Testis (tissue), 3 donors: ENCODE measurements around the gene CRPPA. TPM values are rescaled to one million over a fixed set of nuclear protein-coding genes. Genes with fewer than 3 reads are reported as not detected.
A peak's percentile ranks its signal among the peaks of the same experiment; 100 is the strongest.

Source experiments
- DNase-seq: peaks from one replicate; pipeline ENCODE4 v3.0.0-alpha.2; 2019
- H3K27ac ChIP-seq, 2 donors: fragments of 200-600 bp; sonication (generic); one replicate each; pipeline ENCODE4 v1.5.1; 2019
- H3K27me3 ChIP-seq: fragments of 200-600 bp; sonication (generic); one replicate; pipeline ENCODE4 v1.5.1; 2019
- H3K36me3 ChIP-seq: fragments of 200-600 bp; sonication (generic); one replicate; pipeline ENCODE4 v1.5.1; 2017; ENCODE audit warnings: low read depth; ENCODE audit errors: missing control alignments
- H3K4me1 ChIP-seq: fragments of 200-600 bp; sonication (generic); one replicate; pipeline ENCODE4 v1.5.1; 2019
- H3K4me3 ChIP-seq, 2 donors: fragments of 200-600 bp; sonication (generic); one replicate each; pipeline ENCODE4 v1.5.1; 2017 to 2019
- H3K9me3 ChIP-seq: fragments of 200-600 bp; sonication (generic); one replicate; pipeline ENCODE4 v1.5.1; 2017
- POLR2A ChIP-seq: fragments of 450-650 bp; IDR thresholded peaks from one replicate; pipeline ENCODE4 v1.6.1; 2017; ENCODE audit warnings: antibody characterized with exemption, mild to moderate bottlenecking, moderate library complexity
- WGBS, 2 donors: methylation state at CpG; one replicate each; pipeline ENCODE4 v1.1.5; 2018; 5-methylcytosine and 5-hydroxymethylcytosine counted together
- intact Hi-C: fragments of 100-400 bp; cut with DNase I; formaldehyde crosslinking; loops from one replicate; pipeline ENCODE4 v1.15.1; 2023; ENCODE audit warnings: low total_unique reads
- polyA plus RNA-seq: library from polyadenylated mRNA; stranded (reverse); fragments of 350-450 nt; fragmentation: Illumina TruSeq; extraction: RNeasy Lipid Tissue Mini Kit (QIAGEN cat#74804); gene quantifications from one replicate; pipeline ENCODE4 v1.2.3, GENCODE V29; 2014; ENCODE audit warnings: low read depth, low replicate concordance; ENCODE audit not compliant: insufficient read depth
- total RNA-seq, 2 donors: library from RNA; depleted of rRNA; stranded (reverse); fragments of >200 nt; gene quantifications; one replicate each; pipeline ENCODE4 v1.2.3, GENCODE V29; 2016
- TF ChIP-seq, protein P1 (sequence below), 3 experiments: fragments of 450-650 bp in 2 of 3; fragments of 200-600 bp in 1 of 3; sonication (generic) in 1 of 3; IDR thresholded peaks; one replicate each; pipeline ENCODE4 v1.5.1; 2016 to 2019; ENCODE audit warnings: antibody characterized with exemption in 3 of 3, mild to moderate bottlenecking in 2 of 3, moderate library complexity in 1 of 3

CRPPA gene
- total and polyA plus RNA-seq, 3 donors from 2014 or later, result 1.5 to 3.7 (median 2.1) TPM

DNA sequence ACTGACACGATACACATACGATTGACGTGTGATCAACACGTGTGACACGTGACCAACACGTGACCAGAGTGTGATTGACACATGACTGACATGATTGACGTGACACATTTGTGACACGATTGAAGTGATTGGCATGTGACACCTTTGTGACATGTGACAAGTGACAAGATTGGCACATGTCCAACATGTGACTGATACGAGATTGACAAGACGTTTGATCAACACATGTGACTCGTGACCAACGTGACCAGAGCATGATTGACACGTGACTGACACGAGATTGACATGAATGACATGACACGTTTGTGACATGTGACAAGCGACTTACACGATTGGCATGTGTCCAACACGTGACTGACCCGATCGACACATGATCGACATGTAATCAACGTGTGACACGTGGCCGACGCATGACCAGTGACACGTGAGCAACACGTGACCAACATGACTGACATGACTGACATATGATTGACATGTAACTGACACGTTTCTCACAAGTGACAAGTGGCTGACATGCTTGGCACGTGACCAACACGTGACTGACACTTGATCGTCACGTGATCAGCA, 22.0 kb downstream of the CRPPA start:
- H3K36me3 ChIP-seq, result no peaks in the 10 kb centered on the region
- peak; percentile 16 for DNase-seq
- H3K27me3 ChIP-seq, result no peaks in the 10 kb centered on the region
- WGBS, 2 donors, result 81 to 87% methylated on average over 32 of the region's 32 CpGs
- TF ChIP-seq POLR2A, result no peak
- TF ChIP-seq, protein P1, sequence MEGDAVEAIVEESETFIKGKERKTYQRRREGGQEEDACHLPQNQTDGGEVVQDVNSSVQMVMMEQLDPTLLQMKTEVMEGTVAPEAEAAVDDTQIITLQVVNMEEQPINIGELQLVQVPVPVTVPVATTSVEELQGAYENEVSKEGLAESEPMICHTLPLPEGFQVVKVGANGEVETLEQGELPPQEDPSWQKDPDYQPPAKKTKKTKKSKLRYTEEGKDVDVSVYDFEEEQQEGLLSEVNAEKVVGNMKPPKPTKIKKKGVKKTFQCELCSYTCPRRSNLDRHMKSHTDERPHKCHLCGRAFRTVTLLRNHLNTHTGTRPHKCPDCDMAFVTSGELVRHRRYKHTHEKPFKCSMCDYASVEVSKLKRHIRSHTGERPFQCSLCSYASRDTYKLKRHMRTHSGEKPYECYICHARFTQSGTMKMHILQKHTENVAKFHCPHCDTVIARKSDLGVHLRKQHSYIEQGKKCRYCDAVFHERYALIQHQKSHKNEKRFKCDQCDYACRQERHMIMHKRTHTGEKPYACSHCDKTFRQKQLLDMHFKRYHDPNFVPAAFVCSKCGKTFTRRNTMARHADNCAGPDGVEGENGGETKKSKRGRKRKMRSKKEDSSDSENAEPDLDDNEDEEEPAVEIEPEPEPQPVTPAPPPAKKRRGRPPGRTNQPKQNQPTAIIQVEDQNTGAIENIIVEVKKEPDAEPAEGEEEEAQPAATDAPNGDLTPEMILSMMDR (IDR thresholded peaks at IDR 0.05), result no peak
- no peak overlapping the region for H3K27ac ChIP-seq
- H3K4me3 ChIP-seq, result no peak overlapping the region
- intact Hi-C loops, result no loop called here
- H3K9me3 ChIP-seq, result no peaks in the 10 kb centered on the region
- no peaks in the 10 kb centered on the region for H3K4me1 ChIP-seq

DNA sequence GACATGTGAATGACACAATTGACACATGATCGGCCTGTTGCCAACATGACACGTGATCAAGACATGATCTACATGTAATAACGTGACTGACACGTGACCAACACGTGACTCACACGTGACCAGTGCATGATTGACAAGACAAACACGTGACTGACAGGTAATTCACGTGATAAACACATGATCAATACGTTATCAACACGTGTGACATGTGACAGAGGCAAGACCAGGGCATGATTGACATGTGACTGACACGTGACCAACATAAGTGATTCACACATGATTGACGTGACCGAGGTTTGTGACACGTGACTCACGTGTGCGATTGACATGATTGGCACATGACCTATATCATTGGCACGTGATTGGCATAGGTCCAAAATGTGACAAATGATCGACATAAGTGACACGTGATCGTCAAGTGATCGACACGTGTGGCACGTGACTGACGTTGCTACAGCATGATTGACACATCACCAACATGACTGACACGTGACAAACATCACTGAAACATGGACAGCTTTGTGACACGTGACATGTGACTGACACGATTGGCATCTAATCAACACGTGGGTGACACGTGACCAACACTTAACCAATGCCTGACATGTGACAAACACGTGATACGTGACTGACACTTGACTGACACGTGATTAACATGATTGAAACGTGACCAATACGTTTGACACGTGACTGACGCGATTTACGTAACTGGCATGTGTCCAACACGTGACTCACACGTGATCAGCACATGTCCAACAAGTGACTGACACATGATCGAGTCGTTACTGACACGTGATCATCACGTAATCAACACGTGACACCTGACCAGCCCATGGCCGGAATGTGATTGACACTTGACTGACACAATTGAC, 23.0 kb downstream of the CRPPA start:
- intact Hi-C loops, result no loop called here
- no peaks in the 10 kb centered on the region for H3K9me3 ChIP-seq
- no peaks in the 10 kb centered on the region for H3K27me3 ChIP-seq
- no peak for TF ChIP-seq POLR2A
- TF ChIP-seq, protein P1 (IDR thresholded peaks at IDR 0.05), result no peak
- H3K36me3 ChIP-seq, result no peaks in the 10 kb centered on the region
- no peaks in the 10 kb centered on the region for H3K4me1 ChIP-seq
- peak; percentile 36 for DNase-seq
- no peak overlapping the region for H3K27ac ChIP-seq
- H3K4me3 ChIP-seq, result no peak overlapping the region
- WGBS, 2 donors, result 83 to 85% methylated on average over 44 to 46 of the region's 46 CpGs

DNA sequence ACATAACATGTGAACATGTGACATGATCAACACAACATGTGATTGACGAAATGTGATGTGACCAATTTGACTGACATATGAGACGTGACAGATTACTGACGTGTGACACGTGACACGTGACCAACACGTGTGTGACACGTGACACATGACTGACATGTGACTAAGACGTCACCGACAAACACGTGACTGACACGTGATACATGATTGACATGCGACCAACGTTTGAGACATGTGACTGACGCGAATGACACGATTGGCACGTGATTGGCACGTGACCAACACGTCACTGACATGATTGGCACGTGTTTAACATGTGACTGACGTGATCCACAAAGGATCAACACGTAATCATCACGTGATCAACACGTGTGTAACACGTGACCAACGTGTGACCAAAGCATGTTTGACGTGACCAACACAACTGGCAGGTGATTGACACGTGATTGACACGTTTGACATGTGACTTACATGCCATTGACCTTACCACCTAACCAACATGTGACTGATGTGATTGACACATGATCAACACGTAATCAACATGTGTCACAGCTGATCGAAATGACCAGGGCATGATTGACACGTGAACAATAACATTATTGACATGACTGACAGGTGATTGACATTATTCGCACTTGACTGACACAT, 23.7 kb downstream of the CRPPA start:
- no peaks in the 10 kb centered on the region for H3K27me3 ChIP-seq
- H3K4me3 ChIP-seq, result no peak overlapping the region
- H3K36me3 ChIP-seq, result no peaks in the 10 kb centered on the region
- intact Hi-C loops, result no loop called here
- H3K4me1 ChIP-seq, result no peaks in the 10 kb centered on the region
- 68 to 82% methylated on average over 33 of the region's 33 CpGs for WGBS, 2 donors
- H3K9me3 ChIP-seq, result no peaks in the 10 kb centered on the region
- peak; percentile 25 for DNase-seq
- H3K27ac ChIP-seq, result no peak overlapping the region
- TF ChIP-seq POLR2A, result no peak
- TF ChIP-seq, protein P1 (IDR thresholded peaks at IDR 0.05), result no peak

DNA sequence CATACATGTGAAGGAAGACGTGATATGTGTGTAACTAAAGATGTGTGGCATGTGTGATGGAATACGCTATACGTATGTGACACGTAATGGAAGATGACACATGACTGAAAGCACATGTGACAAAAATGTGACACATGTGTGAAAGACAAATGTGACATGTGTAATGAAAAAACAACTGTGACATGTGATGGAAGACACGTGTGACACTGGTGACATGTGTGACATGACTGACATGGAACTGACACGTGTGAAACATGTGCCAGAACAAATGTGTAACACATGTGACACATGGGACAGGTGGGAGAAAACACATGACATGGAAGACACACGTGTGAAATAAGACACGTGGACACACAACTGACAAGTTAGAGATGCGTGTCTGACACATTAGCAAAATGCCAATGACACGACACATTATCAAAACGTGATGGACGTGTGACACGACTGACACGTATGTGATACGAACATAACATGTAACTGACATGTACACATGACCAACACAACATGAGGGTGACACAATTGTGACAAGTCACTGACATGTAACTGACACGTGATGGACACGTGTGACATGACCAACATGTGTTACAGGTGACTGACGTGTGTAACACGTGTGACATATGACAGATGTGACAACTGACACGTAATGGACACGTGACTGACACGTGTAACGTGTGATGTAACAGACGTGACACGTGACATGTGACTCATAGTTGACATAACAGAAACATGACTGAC, 24.4 kb downstream of the CRPPA start:
- intact Hi-C loops, result no loop called here
- Histone ChIP-seq H3K27ac (no peak overlapping the region), H3K36me3 (no peaks in the 10 kb centered on the region), H3K9me3 (no peaks in the 10 kb centered on the region), H3K4me1 (no peaks in the 10 kb centered on the region), H3K27me3 (no peaks in the 10 kb centered on the region), H3K4me3 (no peak overlapping the region)
- TF ChIP-seq POLR2A, result no peak
- TF ChIP-seq, protein P1 (IDR thresholded peaks at IDR 0.05), result no peak
- no peak for DNase-seq
- 76 to 80% methylated on average over 25 of the region's 25 CpGs for WGBS, 2 donors
